Pericardium fibroblast (primary cell): ENCODE data around the gene KRTAP5-1. TPM values are rescaled to one million over a fixed set of nuclear protein-coding genes. Genes with fewer than 3 reads are reported as not detected.

Experiments used
- total RNA-seq: library from RNA; depleted of rRNA; stranded (reverse); fragments of >200 nt; gene quantifications from 2 replicates; pipeline ENCODE4 v1.2.3, GENCODE V29; 2015

The KRTAP5-1 gene, protein sequence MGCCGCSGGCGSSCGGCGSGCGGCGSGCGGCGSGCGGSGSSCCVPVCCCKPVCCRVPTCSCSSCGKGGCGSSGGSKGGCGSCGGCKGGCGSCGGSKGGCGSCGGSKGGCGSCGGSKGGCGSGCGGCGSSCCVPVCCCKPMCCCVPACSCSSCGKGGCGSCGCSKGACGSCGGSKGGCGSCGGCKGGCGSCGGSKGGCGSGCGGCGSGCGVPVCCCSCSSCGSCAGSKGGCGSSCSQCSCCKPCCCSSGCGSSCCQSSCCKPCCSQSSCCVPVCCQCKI
- total RNA-seq, result not detected in 2 replicates

DNA sequence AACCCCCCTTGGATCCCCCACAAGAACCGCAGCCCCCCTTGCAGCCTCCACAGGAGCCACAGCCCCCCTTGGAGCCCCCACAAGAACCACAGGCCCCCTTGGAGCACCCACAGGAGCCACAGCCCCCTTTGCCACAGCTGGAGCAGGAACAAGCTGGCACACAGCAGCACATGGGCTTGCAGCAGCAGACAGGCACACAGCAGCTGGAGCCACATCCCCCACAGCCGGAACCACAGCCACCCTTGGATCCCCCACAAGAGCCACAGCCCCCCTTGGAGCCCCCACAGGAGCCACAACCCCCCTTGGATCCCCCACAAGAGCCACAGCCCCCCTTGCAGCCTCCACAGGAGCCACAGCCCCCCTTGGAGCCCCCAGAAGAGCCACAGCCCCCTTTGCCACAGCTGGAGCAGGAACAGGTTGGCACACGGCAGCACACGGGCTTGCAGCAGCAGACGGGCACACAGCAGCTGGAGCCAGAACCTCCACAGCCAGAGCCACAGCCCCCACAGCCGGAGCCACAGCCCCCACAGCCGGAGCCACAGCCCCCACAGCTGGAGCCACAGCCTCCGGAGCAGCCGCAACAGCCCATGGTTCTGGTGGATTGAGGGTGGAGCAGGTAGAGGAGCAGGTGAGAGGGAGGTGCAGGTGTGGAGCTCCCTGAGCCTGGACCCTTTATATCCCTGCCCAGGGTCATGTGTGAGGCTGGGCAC lies at the start of gene KRTAP5-1:
Gene KRTAP5-1, minus strand, starts transcription at position 623 of the 710 bp plus-strand sequence. Its CDS starts 34 bp downstream, at position 589.

DNA sequence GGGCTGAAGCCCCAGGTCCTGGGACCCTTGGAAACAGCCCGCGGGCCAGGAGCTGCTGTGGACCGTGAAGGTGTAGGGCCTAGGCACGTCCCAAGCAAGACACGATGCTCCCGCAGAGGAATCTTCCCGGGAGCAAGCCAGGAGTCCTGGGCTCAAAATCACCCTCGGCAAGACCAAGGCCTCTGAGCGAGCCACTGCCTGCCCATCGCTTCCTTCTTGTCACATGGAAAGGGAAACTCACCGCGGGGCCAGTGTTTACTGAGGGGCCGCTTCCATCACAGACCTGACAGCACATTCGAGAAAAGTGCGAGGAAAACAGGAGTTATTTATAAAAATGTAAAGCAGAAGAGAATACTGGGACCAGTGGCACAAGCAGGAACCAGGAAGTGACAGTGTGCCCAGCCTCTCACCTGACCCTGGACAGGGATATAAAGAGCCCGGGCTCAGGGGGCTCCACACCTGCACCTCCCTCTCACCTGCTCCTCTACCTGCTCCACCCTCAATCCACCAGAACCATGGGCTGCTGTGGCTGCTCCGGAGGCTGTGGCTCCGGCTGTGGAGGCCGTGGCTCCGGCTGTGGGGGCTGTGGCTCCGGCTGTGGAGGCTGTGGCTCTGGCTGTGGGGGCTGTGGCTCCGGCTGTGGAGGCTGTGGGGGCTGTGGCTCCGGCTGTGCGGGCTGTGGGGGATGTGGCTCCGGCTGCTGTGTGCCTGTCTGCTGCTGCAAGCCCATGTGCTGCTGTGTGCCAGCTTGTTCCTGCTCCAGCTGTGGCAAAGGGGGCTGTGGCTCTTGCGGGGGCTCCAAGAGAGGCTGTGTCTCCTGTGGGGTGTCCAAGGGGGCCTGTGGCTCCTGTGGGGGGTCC lies 44.5 kb upstream of the KRTAP5-1 start, which contains the start of gene KRTAP5-5:
Gene KRTAP5-5, plus strand, starts transcription at position 450 of the 860 bp plus-strand sequence. Its CDS starts 66 bp downstream, at position 516.

GRCh38 chr11:1622086-1622485 lies 37.0 kb upstream of the KRTAP5-1 start, which contains the start of gene KRTAP5-4:
Gene KRTAP5-4, minus strand, starts transcription at chr11:1622138. Its CDS starts 45 bp downstream, at chr11:1622093.

DNA sequence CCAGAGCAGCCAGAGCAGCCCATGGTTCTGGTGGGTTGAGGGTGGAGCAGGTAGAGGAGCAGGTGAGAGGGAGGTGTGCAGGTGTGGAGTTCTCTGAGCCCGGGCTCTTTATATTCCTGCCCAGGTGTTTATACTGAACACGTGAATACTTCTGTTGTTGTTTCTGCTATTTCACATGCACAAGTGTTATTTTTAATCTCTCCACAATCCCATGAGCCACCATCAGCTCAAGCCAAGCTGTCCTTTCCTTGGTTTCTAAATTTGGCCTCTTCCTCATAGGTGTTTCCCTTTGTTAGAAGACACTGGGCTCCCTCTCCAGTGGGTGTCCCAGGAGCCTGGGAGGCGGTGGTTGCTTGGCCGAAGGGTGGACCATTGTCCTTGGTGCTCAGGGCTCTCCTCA lies 23.3 kb upstream of the KRTAP5-1 start, which contains the start of gene KRTAP5-3:
Gene KRTAP5-3, minus strand, starts transcription at position 101 of the 400 bp plus-strand sequence. Its CDS starts 78 bp downstream, at position 23.

GRCh38 chr11:1597994-1598380 lies 12.9 kb upstream of the KRTAP5-1 start, which contains the start of gene KRTAP5-2:
Gene KRTAP5-2, minus strand, starts transcription at chr11:1598294. Its CDS starts 44 bp downstream, at chr11:1598250.

DNA sequence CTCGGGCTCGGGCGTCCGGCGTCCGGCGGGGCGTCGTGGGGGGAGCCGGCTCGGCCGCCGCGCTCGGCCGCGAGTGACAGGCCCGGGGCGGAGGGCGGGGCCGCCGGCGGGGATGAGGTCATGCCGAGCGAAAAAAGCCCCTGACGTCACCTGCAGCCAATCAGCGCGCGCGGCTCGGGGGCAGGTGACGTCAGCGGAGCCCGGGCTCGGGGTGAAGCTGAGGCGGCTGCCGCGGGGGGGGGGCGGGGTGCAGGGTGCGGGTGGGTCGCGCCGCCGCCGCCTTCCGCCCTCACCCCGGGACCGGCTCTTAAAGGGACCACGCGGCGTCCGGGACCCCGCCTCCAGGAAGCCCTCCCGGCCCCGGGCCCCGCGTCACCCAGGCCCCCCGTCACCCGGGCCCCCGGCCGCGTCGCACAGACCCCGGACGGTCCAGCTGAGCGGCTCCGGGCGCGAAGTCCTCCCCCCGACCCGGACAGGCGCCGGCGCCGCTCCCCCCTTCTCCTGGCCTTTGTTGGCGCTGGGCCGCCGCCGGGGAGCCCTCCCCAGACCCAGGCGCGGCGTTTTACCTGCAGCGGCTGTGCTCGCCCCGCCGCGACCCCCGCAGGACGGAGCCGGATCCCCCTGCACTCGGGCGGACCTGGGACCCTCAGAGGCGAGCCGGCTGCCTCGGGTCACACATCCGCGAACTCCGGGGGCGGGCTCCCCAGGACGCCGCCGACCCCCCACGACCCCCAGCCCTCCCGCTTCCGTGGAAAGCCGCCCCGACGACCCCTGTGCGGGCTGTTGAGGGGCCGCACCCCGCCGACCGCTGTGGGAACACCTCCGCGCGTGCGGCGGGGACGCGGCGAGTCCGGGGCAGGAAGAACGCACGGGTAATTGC lies 12.6 kb downstream of the KRTAP5-1 start, which contains the start of gene DUSP8:
Gene DUSP8, minus strand, starts transcription at position 75 of the 880 bp plus-strand sequence. CDS start 6,445 bp downstream, outside the sequence.

Other genes with a start within 250 kb of the KRTAP5-1 start
- 0.09 and 1.6 TPM in 2 replicates for gene BRSK2, start 195.3 kb downstream of the KRTAP5-1 start, total RNA-seq
- gene MOB2, start 98.5 kb downstream of the KRTAP5-1 start, total RNA-seq, result 13.2 and 22.9 TPM in 2 replicates
- gene DUSP8, start 13.0 kb downstream of the KRTAP5-1 start, total RNA-seq, result 0.70 TPM in 1 of 2 replicates, not detected in the other
- not detected in 2 replicates for gene KRTAP5-2, start 13.0 kb upstream of the KRTAP5-1 start, total RNA-seq
- gene KRTAP5-3, start 23.2 kb upstream of the KRTAP5-1 start, total RNA-seq, result not detected in 2 replicates
- gene KRTAP5-4, start 36.9 kb upstream of the KRTAP5-1 start, total RNA-seq, result not detected in 2 replicates
- not detected in 2 replicates for gene KRTAP5-5, start 44.5 kb upstream of the KRTAP5-1 start, total RNA-seq
- not detected in 2 replicates for gene KRTAP5-6, start 111.9 kb upstream of the KRTAP5-1 start, total RNA-seq
- gene IFITM10, start 165.3 kb upstream of the KRTAP5-1 start, total RNA-seq, result 0.51 and 0.82 TPM in 2 replicates
- 453 and 464 TPM in 2 replicates for gene CTSD, start 178.6 kb upstream of the KRTAP5-1 start, total RNA-seq
- gene SYT8, start 249.7 kb upstream of the KRTAP5-1 start, total RNA-seq, result 0.35 TPM in 1 of 2 replicates, not detected in the other